PC-3 (cell line): Measurements from ENCODE around the gene TCHP. TPM values are rescaled to one million over a fixed set of nuclear protein-coding genes. Genes with fewer than 3 reads are reported as not detected.
"Not testable (repeated sequence)": the region's sequence is repeated elsewhere in the genome, so short reads cannot be mapped to it uniquely, and the experiment has no call there.

Experiments used
- ATAC-seq: fragments of 200-7000 bp; cut with Tn5 transposase; 2 replicates; pipeline ENCODE4 v1.9.1; 2020; ENCODE audit warnings: mild to moderate bottlenecking, moderate library complexity
- BruUV-seq: library from RNA; stranded (reverse); fragments of 400-500 nt; replicated peaks from 2 replicates; lab custom pipeline; 2021; lab: Mats Ljungman, UMichigan
- CTCF ChIA-PET: fragments of 300-600 bp; sonication (Branson Sonifier 250); formaldehyde crosslinking; loops from one replicate; lab custom pipeline; 2022; ENCODE audit warnings: antibody characterized with exemption; lab: Charles Lee
- POLR2A ChIA-PET: fragments of 300-600 bp; sonication (Branson Sonifier 250); formaldehyde crosslinking; loops from one replicate; lab custom pipeline; 2022; ENCODE audit warnings: antibody characterized with exemption; ENCODE audit not compliant: unreplicated experiment; lab: Charles Lee
- DNase-seq: peaks from one replicate; pipeline ENCODE4 v3.0.0-alpha.2; 2015
- H2AFZ ChIP-seq: fragments of 300-600 bp; sonication (generic); 2 replicates; pipeline ENCODE4 v1.6.0; 2016; ENCODE audit warnings: antibody characterized with exemption, low read length
- H3F3A ChIP-seq: fragments of 300-600 bp; sonication (generic); one replicate; pipeline ENCODE4 v1.6.0; 2017; ENCODE audit warnings: antibody characterized with exemption, low read length, control low read depth, mild to moderate bottlenecking; ENCODE audit not compliant: unreplicated experiment
- H3K27ac ChIP-seq: fragments of 300-600 bp; sonication (generic); 2 replicates; pipeline ENCODE4 v1.5.1; 2016; ENCODE audit warnings: mild to moderate bottlenecking, low read length
- H3K27me3 ChIP-seq: fragments of 300-600 bp; sonication (generic); 2 replicates; pipeline ENCODE4 v1.6.1; 2016; ENCODE audit warnings: low read length, mixed read lengths
- H3K36me3 ChIP-seq: fragments of 300-600 bp; sonication (generic); 2 replicates; pipeline ENCODE4 v1.6.1; 2016; ENCODE audit warnings: low read depth, mixed run types, low read length, mixed read lengths
- H3K4me1 ChIP-seq: fragments of 300-600 bp; sonication (generic); 2 replicates; pipeline ENCODE4 v1.5.1; 2016; ENCODE audit warnings: low read length; ENCODE audit not compliant: insufficient read depth
- H3K4me2 ChIP-seq: fragments of 300-600 bp; sonication (generic); 2 replicates; pipeline ENCODE4 v1.6.0; 2016; ENCODE audit warnings: low read length
- H3K4me3 ChIP-seq: fragments of 300-600 bp; sonication (generic); 2 replicates; pipeline ENCODE4 v1.5.1; 2016; ENCODE audit warnings: mild to moderate bottlenecking, low read length, mixed read lengths
- H3K79me2 ChIP-seq: fragments of 300-600 bp; sonication (generic); 2 replicates; pipeline ENCODE4 v1.6.1; 2017; ENCODE audit warnings: low read length, mixed read lengths
- H3K9ac ChIP-seq: fragments of 300-600 bp; sonication (generic); 2 replicates; pipeline ENCODE4 v1.6.0; 2016; ENCODE audit warnings: mild to moderate bottlenecking, low read length
- H3K9me2 ChIP-seq: fragments of 300-600 bp; sonication (generic); replicated peaks from 2 replicates; pipeline ENCODE4 v1.6.1; 2016; ENCODE audit warnings: mixed run types, low read length, mixed read lengths
- H3K9me3 ChIP-seq: fragments of 300-600 bp; sonication (generic); 2 replicates; pipeline ENCODE4 v1.6.1; 2016; ENCODE audit warnings: low read length, mixed read lengths
- H4K20me1 ChIP-seq: fragments of 300-600 bp; sonication (generic); 2 replicates; pipeline ENCODE4 v1.6.1; 2016; ENCODE audit warnings: low read length, mixed read lengths
- EZH2 ChIP-seq: fragments of 300-600 bp; sonication (generic); IDR thresholded peaks from one replicate; pipeline ENCODE4 v1.6.1; 2017; ENCODE audit warnings: antibody characterized with exemption, mild to moderate bottlenecking, low read length; ENCODE audit not compliant: unreplicated experiment
- EZH2phosphoT487 ChIP-seq: fragments of 300-600 bp; sonication (generic); IDR thresholded peaks from 2 replicates; pipeline ENCODE4 v1.6.1; 2018; ENCODE audit warnings: mild to moderate bottlenecking, antibody characterized with exemption, low read length, borderline replicate concordance
- intact Hi-C: fragments of 100-400 bp; cut with micrococcal nuclease; formaldehyde crosslinking; loops from 2 replicates; pipeline ENCODE4 v1.9.0; 2023
- total RNA-seq: library from RNA; depleted of rRNA; stranded (reverse); fragments of >200 nt; gene quantifications from 2 replicates; pipeline ENCODE4 v1.2.3, GENCODE V29; 2014
- TF ChIP-seq, protein P1 (sequence below): fragments of 300-600 bp; sonication (generic); conservative IDR thresholded peaks from 2 replicates; pipeline ENCODE4 v1.5.1; 2017; ENCODE audit warnings: antibody characterized with exemption, low read depth, mild to moderate bottlenecking, low read length

Gene TCHP
- total RNA-seq, 1 experiment from 2014 or later = 21.6 TPM

DNA sequence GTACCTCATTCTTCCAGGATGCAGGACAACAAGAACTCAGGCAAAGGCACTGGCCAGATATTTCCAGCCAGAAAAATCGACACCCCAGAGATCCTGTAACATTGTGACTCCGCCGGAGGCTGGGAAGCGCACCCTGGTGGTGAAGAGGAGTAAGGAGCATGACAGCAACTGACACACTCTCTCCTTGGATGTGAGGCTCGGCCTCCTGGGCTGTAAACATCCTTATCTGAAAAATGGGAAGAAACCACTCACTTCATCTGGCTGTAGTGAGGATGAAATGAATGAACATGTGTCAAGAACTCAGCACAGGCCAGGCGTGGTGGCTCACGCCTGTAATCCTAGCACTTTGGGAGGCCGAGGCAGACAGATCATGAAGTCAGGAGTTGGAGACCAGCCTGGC lies 27.5 kb downstream of the TCHP start:
- peaks cover 12% of the 10 kb centered on the region for H3K36me3 ChIP-seq
- POLR2A ChIA-PET = no interaction called here
- H3F3A ChIP-seq = no peaks in the 10 kb centered on the region
- H3K9ac ChIP-seq = no peak overlapping the region
- intact Hi-C loops = loop anchor here (1.0 kb wide), 1 partner anchor 74 kb away; no protein-coding TSS in a partner anchor
- H3K27ac ChIP-seq = no peak overlapping the region
- no peak overlapping the region for H3K4me3 ChIP-seq
- H3K79me2 ChIP-seq = no peaks in the 10 kb centered on the region
- DNase-seq = peak; percentile 69
- H3K4me1 ChIP-seq = no peaks in the 10 kb centered on the region
- no peaks in the 10 kb centered on the region for H4K20me1 ChIP-seq
- H3K9me3 ChIP-seq = no peaks in the 10 kb centered on the region
- no peak for TF ChIP-seq EZH2phosphoT487
- TF ChIP-seq, protein P1, sequence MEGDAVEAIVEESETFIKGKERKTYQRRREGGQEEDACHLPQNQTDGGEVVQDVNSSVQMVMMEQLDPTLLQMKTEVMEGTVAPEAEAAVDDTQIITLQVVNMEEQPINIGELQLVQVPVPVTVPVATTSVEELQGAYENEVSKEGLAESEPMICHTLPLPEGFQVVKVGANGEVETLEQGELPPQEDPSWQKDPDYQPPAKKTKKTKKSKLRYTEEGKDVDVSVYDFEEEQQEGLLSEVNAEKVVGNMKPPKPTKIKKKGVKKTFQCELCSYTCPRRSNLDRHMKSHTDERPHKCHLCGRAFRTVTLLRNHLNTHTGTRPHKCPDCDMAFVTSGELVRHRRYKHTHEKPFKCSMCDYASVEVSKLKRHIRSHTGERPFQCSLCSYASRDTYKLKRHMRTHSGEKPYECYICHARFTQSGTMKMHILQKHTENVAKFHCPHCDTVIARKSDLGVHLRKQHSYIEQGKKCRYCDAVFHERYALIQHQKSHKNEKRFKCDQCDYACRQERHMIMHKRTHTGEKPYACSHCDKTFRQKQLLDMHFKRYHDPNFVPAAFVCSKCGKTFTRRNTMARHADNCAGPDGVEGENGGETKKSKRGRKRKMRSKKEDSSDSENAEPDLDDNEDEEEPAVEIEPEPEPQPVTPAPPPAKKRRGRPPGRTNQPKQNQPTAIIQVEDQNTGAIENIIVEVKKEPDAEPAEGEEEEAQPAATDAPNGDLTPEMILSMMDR = peak; percentile 85
- no TSS peak for BruUV-seq
- no peaks in the 10 kb centered on the region for H3K27me3 ChIP-seq
- H3K9me2 ChIP-seq = no peaks in the 10 kb centered on the region
- CTCF ChIA-PET = no interaction called here
- no peak overlapping the region for H2AFZ ChIP-seq
- no peak overlapping the region for H3K4me2 ChIP-seq
- ATAC-seq = peak; percentile 84

DNA sequence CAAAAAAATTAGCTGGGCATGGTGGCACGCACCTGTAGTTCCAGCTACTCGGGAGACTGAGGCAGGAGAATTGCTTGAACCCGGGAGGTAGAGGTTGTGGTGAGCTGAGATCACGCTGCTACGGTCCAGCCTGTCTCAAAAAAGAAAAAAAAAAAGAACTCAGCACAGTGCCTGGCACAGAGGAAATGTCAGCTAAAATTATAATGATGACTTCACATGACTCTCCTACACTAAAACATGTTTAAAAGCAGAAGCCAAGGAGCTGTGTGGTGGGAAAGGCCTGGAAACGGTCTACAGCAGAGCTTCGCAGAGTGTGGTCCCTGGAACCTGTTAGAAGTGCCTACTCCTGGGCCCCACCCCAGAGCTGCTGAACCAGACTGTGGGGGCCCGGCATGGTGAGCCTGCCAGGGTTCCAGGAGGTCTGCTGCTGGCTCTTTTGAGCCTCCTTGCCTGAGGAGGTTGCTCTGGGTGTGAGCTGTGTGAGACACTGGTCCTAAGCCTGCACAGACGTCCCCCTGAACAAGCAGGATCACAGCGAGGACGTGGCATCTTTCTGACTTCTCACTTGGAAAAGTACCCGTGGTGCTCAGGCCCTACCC lies 28.1 kb downstream of the TCHP start:
- intact Hi-C loops = no loop called here
- no peak overlapping the region for H2AFZ ChIP-seq
- BruUV-seq = no TSS peak
- ATAC-seq (no peak), DNase-seq (no peak)
- no peak overlapping the region for H3K4me2 ChIP-seq
- no peak overlapping the region for H3K4me3 ChIP-seq
- CTCF ChIA-PET = no interaction called here
- H3K9ac ChIP-seq = no peak overlapping the region
- H3K79me2 ChIP-seq = no peaks in the 10 kb centered on the region
- H4K20me1 ChIP-seq = no peaks in the 10 kb centered on the region
- TF ChIP-seq EZH2phosphoT487 = no peak
- no peak for TF ChIP-seq EZH2
- TF ChIP-seq, protein P1 = no peak
- H3K9me3 ChIP-seq = no peaks in the 10 kb centered on the region
- H3K4me1 ChIP-seq = no peaks in the 10 kb centered on the region
- H3K27me3 ChIP-seq = no peaks in the 10 kb centered on the region
- peaks cover 17% of the 10 kb centered on the region for H3K36me3 ChIP-seq
- no peaks in the 10 kb centered on the region for H3K9me2 ChIP-seq
- POLR2A ChIA-PET = no interaction called here
- no peak overlapping the region for H3K27ac ChIP-seq
- no peaks in the 10 kb centered on the region for H3F3A ChIP-seq

DNA sequence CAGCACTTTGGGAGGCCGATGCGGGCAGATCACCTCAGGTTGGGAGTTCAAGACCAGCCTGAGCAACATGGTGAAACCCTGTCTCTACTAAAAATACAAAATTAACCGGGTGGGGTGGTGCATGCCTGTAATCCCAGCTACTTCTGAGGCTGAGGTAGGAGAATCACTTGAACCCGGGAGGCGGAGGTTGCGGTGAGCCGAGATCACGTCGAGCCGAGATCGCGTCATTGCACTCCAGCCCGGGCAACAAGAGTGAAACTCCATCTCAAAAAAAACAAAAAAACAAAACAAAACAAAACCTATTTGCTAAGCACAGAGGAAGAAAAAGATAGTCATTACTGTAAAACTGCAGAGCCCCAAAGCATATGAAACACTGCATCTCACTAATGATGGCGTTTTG lies 29.3 kb downstream of the TCHP start:
- H3K79me2 ChIP-seq, CTCF ChIA-PET, H4K20me1 ChIP-seq, H3K9ac ChIP-seq, BruUV-seq, ATAC-seq, H3K9me3 ChIP-seq, H3K27ac ChIP-seq, H3K4me3 ChIP-seq, H3K9me2 ChIP-seq, H3K4me1 ChIP-seq, H3K4me2 ChIP-seq, DNase-seq, POLR2A ChIA-PET, H2AFZ ChIP-seq, H3F3A ChIP-seq, H3K27me3 ChIP-seq, intact Hi-C loops: not testable (repeated sequence)
- peaks cover 18% of the 10 kb centered on the region for H3K36me3 ChIP-seq
